Ovary (tissue), 9 donors: ENCODE results near the gene DKK2. TPM values are rescaled to one million over a fixed set of nuclear protein-coding genes. Genes with fewer than 3 reads are reported as not detected.

Experiments
- DNase-seq, 5 donors: peaks; one replicate each; pipeline ENCODE4 v3.0.0-alpha.2; 2019 to 2020
- H3K27ac ChIP-seq, 2 donors: fragments of 200-600 bp; one replicate each; pipeline versions ENCODE4 v1.5.1 to v1.8.0; 2019 to 2022
- H3K27me3 ChIP-seq: fragments of 200-600 bp; one replicate; pipeline ENCODE4 v1.8.0; 2022
- H3K36me3 ChIP-seq: fragments of 200-600 bp; sonication (generic); one replicate; pipeline ENCODE4 v1.5.1; 2019
- H3K4me1 ChIP-seq: one replicate; pipeline ENCODE4 v1.8.1; 2013; ENCODE audit warnings: mild to moderate bottlenecking, moderate library complexity; ENCODE audit not compliant: insufficient read depth
- H3K4me3 ChIP-seq: fragments of 200-600 bp; sonication (generic); one replicate; pipeline ENCODE4 v1.5.1; 2017
- H3K9me3 ChIP-seq, 2 donors: fragments of 200-600 bp in 1 of 2; sonication (generic) in 1 of 2; one replicate each; pipeline versions ENCODE4 v1.5.1 to v1.8.1; 2013 to 2019; ENCODE audit warnings: mild to moderate bottlenecking in 1 of 2, moderate library complexity in 1 of 2
- CTCF ChIP-seq, 3 donors: fragments of 450-650 bp in 2 of 3; fragments of 200-600 bp in 1 of 3; IDR thresholded peaks; one replicate each; pipeline versions ENCODE4 v1.5.1 to v1.8.0; 2016 to 2022; ENCODE audit warnings: antibody characterized with exemption in 3 of 3, mild to moderate bottlenecking in 1 of 3
- EP300 ChIP-seq: sonication (generic); formaldehyde crosslinking; IDR thresholded peaks from one replicate; pipeline ENCODE4 v1.6.1; 2017; ENCODE audit warnings: antibody characterized with exemption
- POLR2A ChIP-seq: fragments of 450-650 bp; IDR thresholded peaks from one replicate; pipeline ENCODE4 v1.6.1; 2017; ENCODE audit warnings: antibody characterized with exemption, mild to moderate bottlenecking, moderate library complexity
- WGBS, 3 donors: extraction: QIAGEN DNeasy Blood & Tissue Kit in 1 of 3; methylation state at CpG; one replicate each; pipeline versions ENCODE4 v1.1.5 to v1.1.7; 2013 to 2017; 5-methylcytosine and 5-hydroxymethylcytosine counted together
- intact Hi-C, 4 donors: fragments of 100-400 bp; cut with DNase I; formaldehyde crosslinking; loops; one replicate each; pipeline versions ENCODE4 v1.11.0 to v1.15.1; 2022 to 2023
- polyA plus RNA-seq, 2 donors: library from polyadenylated mRNA; stranded (reverse); fragments of 200-250 nt in 1 of 2; fragments of 350-450 nt in 1 of 2; fragmentation: Illumina TruSeq in 1 of 2; extraction: RNeasy Lipid Tissue Mini Kit (QIAGEN cat#74804) in 1 of 2; gene quantifications; one replicate each; pipeline ENCODE4 v1.2.3, GENCODE V29; 2013 to 2014
- total RNA-seq, 7 donors: library from RNA; depleted of rRNA in 2 of 7; stranded (reverse); fragments of >200 nt in 2 of 7; fragmentation: NEBNext Ultra II Directional in 3 of 7; extraction: Animal tissue kit (Norgen Biotek cat#: 25700) in 3 of 7; gene quantifications; one replicate each; pipeline versions ENCODE4 v1.1.0 to v1.2.4, GENCODE V29; 2016 to 2023
- donor health status: DM: no; HTN: no; CAD: no; lungs with moderate emphysema.
- donor health status: DM: no; HTN: no; CAD: no.
- donor health status: Bipolar disorder and iron deficiency.
- donor health status: DM: yes; HTN: yes; CAD: no.
- donor health status: DM: no; HTN: no; CAD: no.
- donor health status: DM: yes; HTN: yes; CAD: no.

DKK2 gene
- total and polyA plus RNA-seq, 9 donors = 0.30 to 3.8 (median 0.62) TPM

DNA sequence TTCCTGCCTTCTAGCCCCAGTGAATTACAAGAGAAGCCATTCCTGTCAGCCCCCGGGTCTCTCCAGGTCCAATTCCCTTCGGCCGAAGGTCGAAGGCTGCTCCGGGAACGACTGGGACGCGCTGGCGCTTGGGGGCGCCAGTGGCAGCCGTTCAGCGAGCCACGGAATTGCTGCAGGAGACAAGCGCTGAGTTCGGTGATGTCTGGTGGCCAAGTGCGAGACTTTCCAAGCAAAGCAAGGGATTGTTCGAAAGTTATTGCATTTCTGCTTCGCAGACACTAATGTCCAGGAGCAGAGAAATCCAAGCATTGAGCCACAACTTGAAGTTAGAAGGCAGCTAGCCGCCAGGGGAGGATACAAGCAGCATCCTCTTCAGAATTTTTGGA, 1.1 kb upstream of the DKK2 start:
- H3K4me3 ChIP-seq = peak overlapping the region; percentile 31
- intact Hi-C loops = no loop called here
- 1 to 3% (median 1%) methylated on average over 19 of the region's 19 CpGs for WGBS, 3 donors

GRCh38 chr4:107036584-107037198, 578 bp upstream of the DKK2 start:
- Histone ChIP-seq H3K36me3 (no peaks in the 10 kb centered on the region), H3K27ac (no peak overlapping the region), H3K4me1 (peaks cover 2% of the 10 kb centered on the region), H3K27me3 (no peaks in the 10 kb centered on the region), H3K4me3 (peak overlapping the region; percentile 31), H3K9me3 (no peaks in the 10 kb centered on the region)
- no peak for TF ChIP-seq EP300
- no peak for TF ChIP-seq CTCF (IDR thresholded peaks at IDR 0.05)
- TF ChIP-seq POLR2A = no peak
- 2 to 4% (median 2%) methylated on average over 19 of the region's 19 CpGs for WGBS, 3 donors
- DNase-seq = peak in 1 of 5 donors; percentile 6
- intact Hi-C loops = no loop called here

More for the DNA sequence above, 1.1 kb upstream of the DKK2 start:
- H3K27me3 ChIP-seq = no peaks in the 10 kb centered on the region
- H3K27ac ChIP-seq = no peak overlapping the region
- H3K36me3 ChIP-seq = no peaks in the 10 kb centered on the region
- H3K4me1 ChIP-seq = peaks cover 2% of the 10 kb centered on the region
- no peak for TF ChIP-seq POLR2A
- no peak for TF ChIP-seq EP300
- TF ChIP-seq CTCF (IDR thresholded peaks at IDR 0.05) = no peak
- no peaks in the 10 kb centered on the region for H3K9me3 ChIP-seq
- DNase-seq = peak in 4 of 5 donors; percentile 26 to 44 (median 42)

DNA sequence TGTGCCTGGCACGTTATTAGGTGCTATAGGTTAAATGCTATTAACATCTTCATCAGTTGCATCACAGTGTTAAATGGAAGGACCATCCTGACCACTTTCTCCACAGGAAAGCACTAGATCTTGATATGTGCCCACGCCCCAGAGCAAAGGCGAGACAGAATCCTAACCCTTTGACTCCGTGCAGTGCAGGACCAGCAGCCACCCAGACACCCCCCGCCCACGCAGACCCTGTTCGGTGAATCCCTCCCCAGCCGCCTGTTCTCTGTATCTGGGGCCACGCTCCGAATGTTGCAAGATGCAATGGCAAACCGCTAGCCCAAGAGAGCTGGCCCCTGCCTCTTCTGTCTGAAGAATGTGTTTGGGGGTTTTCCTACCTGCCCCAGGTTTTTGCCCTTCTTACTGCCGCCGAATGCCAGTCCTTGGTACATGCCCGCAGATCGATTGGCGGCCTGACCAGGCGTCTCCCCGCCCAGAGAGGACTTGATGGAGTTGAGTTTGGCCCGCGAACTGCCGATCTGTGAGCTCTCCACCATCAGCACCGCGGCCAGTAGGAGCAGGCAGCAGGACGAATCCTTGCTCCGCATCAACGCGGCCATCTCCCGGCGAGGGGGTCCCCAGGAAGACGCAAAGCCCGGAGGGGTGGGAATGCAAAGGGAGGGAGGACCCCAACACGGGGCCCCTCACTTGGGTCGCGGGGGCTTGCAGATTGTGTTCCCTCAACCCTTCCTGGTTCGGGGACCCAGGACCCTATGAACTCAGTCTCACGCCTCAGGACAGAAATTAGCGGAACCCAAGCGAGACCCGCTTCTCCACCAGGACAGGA, 906 bp downstream of the DKK2 start:
- intact Hi-C loops = no loop called here
- no peaks in the 10 kb centered on the region for H3K9me3 ChIP-seq
- DNase-seq = peak in 4 of 5 donors; percentile 7 to 28 (median 22)
- H3K27ac ChIP-seq = no peak overlapping the region
- TF ChIP-seq EP300 (no peak), CTCF (IDR thresholded peaks at IDR 0.05) (no peak), POLR2A (no peak)
- peak overlapping the region; percentile 31 for H3K4me3 ChIP-seq
- H3K4me1 ChIP-seq = peaks cover 2% of the 10 kb centered on the region
- H3K27me3 ChIP-seq = no peaks in the 10 kb centered on the region
- WGBS, 3 donors = 2 to 4% (median 3%) methylated on average over 39 of the region's 39 CpGs
- no peaks in the 10 kb centered on the region for H3K36me3 ChIP-seq

- intact Hi-C loops = no loop called here
- Histone ChIP-seq H3K9me3 (no peaks in the 10 kb centered on the region), H3K27me3 (no peaks in the 10 kb centered on the region), H3K27ac (no peak overlapping the region), H3K4me1 (peaks cover 2% of the 10 kb centered on the region), H3K4me3 (no peak overlapping the region), H3K36me3 (no peaks in the 10 kb centered on the region)
- 2 to 3% (median 2%) methylated on average over 39 of the region's 39 CpGs for WGBS, 3 donors
- TF ChIP-seq EP300 (no peak), POLR2A (no peak), CTCF (IDR thresholded peaks at IDR 0.05) (no peak)
- DNase-seq = peak in 4 of 5 donors; percentile 23 to 35 (median 29)
Observed at GRCh38 chr4:107034091-107034995, 1.8 kb downstream of the DKK2 start.
